Endothelial cell of umbilical vein (primary cell): ENCODE data around the gene CD53. TPM values are rescaled to one million over a fixed set of nuclear protein-coding genes. Genes with fewer than 3 reads are reported as not detected.

Experiments
- BruUV-seq: library from RNA; stranded (reverse); fragments of 400-500 nt; replicated peaks from 2 replicates; lab custom pipeline; 2021; lab: Mats Ljungman, UMichigan
- CTCF ChIA-PET: fragments of 300-600, 350-600 bp; sonication (Branson Sonifier 250); formaldehyde crosslinking; loops from one replicate; lab custom pipeline; 2021; ENCODE audit warnings: antibody characterized with exemption, inconsistent platforms; lab: Charles Lee
- POLR2A ChIA-PET: fragments of 300-600, 350-600 bp; sonication (Branson Sonifier 250); formaldehyde crosslinking; loops from one replicate; lab custom pipeline; 2021; ENCODE audit warnings: antibody characterized with exemption, inconsistent platforms; lab: Charles Lee
- DNase-seq: peaks from one replicate; pipeline ENCODE4 v3.0.0-alpha.2; 2011; ENCODE audit warnings: low read depth, low spot score
- FAIRE-seq: peaks from 2 replicates; lab custom pipeline; 2011; peaks lifted over from hg19 to GRCh38; lab: Jason Lieb, UNC
- H2AFZ ChIP-seq: 2 replicates; pipeline ENCODE4 v1.6.0; 2012; ENCODE audit warnings: low read depth, low read length, control low read depth, inconsistent platforms
- H3K27ac ChIP-seq: 2 replicates; pipeline ENCODE4 v1.5.1; 2011; ENCODE audit warnings: low read depth, mild to moderate bottlenecking, control low read depth, low read length, moderate library complexity; ENCODE audit not compliant: insufficient read depth
- H3K27me3 ChIP-seq, 2 experiments: 2 replicates each; pipeline versions ENCODE4 v1.6.0 to v1.6.1; 2011; ENCODE audit warnings: low read length in 2 of 2, mixed read lengths in 1 of 2; ENCODE audit not compliant: control insufficient read depth in 2 of 2, insufficient read depth in 2 of 2
- H3K36me3 ChIP-seq, 2 experiments: 2 replicates in 1 of 2; 3 replicates in 1 of 2; pipeline ENCODE4 v1.5.1; 2011; ENCODE audit warnings: low read length in 2 of 2, mild to moderate bottlenecking in 1 of 2, moderate library complexity in 1 of 2; ENCODE audit not compliant: control insufficient read depth in 2 of 2, insufficient read depth in 2 of 2; ENCODE audit errors: extremely low read depth in 1 of 2
- H3K4me1 ChIP-seq: 3 replicates; pipeline ENCODE4 v1.5.1; 2011; ENCODE audit warnings: mild to moderate bottlenecking, low read length; ENCODE audit not compliant: control insufficient read depth, insufficient read depth; ENCODE audit errors: extremely low read depth
- H3K4me2 ChIP-seq: 2 replicates; pipeline ENCODE4 v1.6.1; 2011; ENCODE audit warnings: low read length, control low read depth, mixed read lengths; ENCODE audit not compliant: insufficient read depth
- H3K4me3 ChIP-seq, 3 experiments: fragments of 200-600 bp in 1 of 3; sonication (generic), shearing (Covaris generic) in 1 of 3; replicated peaks in 1 of 3; 2 replicates each; pipeline ENCODE4 v1.5.1; 2011 to 2016; ENCODE audit warnings: control low read depth in 3 of 3, low read length in 3 of 3, mild to moderate bottlenecking in 2 of 3, inconsistent platforms in 1 of 3, low read depth in 1 of 3, moderate library complexity in 1 of 3; ENCODE audit not compliant: insufficient read depth in 1 of 3
- H3K79me2 ChIP-seq: 2 replicates; pipeline ENCODE4 v1.6.0; 2012; ENCODE audit warnings: low read length, inconsistent platforms; ENCODE audit not compliant: control insufficient read depth, insufficient read depth
- H3K9ac ChIP-seq: replicated peaks from 2 replicates; pipeline ENCODE3; 2011; ENCODE audit warnings: low read length, control low read depth; ENCODE audit not compliant: insufficient read depth; ENCODE audit errors: extremely low read depth
- H3K9me1 ChIP-seq: replicated peaks from 3 replicates; pipeline ENCODE4 v1.6.0; 2011; ENCODE audit warnings: mild to moderate bottlenecking, low read length; ENCODE audit not compliant: control insufficient read depth, insufficient read depth; ENCODE audit errors: extremely low read depth
- H3K9me3 ChIP-seq: replicated peaks from 2 replicates; pipeline ENCODE4 v1.5.1; 2012; ENCODE audit warnings: low read length, inconsistent platforms; ENCODE audit not compliant: control insufficient read depth, insufficient read depth
- H4K20me1 ChIP-seq: replicated peaks from 2 replicates; pipeline ENCODE3; 2011; ENCODE audit warnings: mild to moderate bottlenecking, low read length; ENCODE audit not compliant: control insufficient read depth, insufficient read depth; ENCODE audit errors: extremely low read depth
- CTCF ChIP-seq, 2 donors: IDR thresholded peaks; 1 replicate in 1 of 2; 2 replicates in 1 of 2; pipeline ENCODE4 v1.5.1; 2011; ENCODE audit warnings: low read length in 2 of 2, mild to moderate bottlenecking in 2 of 2, moderate library complexity in 2 of 2, control low read depth in 1 of 2, inconsistent platforms in 1 of 2, low read depth in 1 of 2; ENCODE audit not compliant: insufficient read depth in 1 of 2; ENCODE audit errors: extremely low read depth in 1 of 2
- EZH2 ChIP-seq: IDR thresholded peaks from 2 replicates; pipeline ENCODE4 v1.6.1; 2012; ENCODE audit warnings: borderline replicate concordance, low read depth, mild to moderate bottlenecking, moderate library complexity, low read length, inconsistent platforms; ENCODE audit not compliant: severe bottlenecking
- FOS ChIP-seq: IDR thresholded peaks from 2 replicates; pipeline ENCODE4 v1.6.1; 2011; ENCODE audit warnings: mild to moderate bottlenecking, low read length, moderate library complexity, borderline replicate concordance; ENCODE audit not compliant: insufficient read depth
- GATA2 ChIP-seq: IDR thresholded peaks from 2 replicates; pipeline ENCODE4 v1.7.0; 2011; ENCODE audit warnings: low read depth, mild to moderate bottlenecking, moderate library complexity, mixed read lengths, low read length; ENCODE audit not compliant: insufficient read length, insufficient read depth
- JUN ChIP-seq: IDR thresholded peaks from 2 replicates; pipeline ENCODE4 v1.6.1; 2011; ENCODE audit warnings: borderline replicate concordance, low read depth; ENCODE audit not compliant: insufficient read length, insufficient read depth
- MAX ChIP-seq: IDR thresholded peaks from 2 replicates; pipeline ENCODE4 v1.6.1; 2011; ENCODE audit not compliant: insufficient read depth, insufficient read length
- MYC ChIP-seq: IDR thresholded peaks from one replicate; pipeline ENCODE4 v1.6.1; 2011; ENCODE audit warnings: mild to moderate bottlenecking, low read depth, low read length
- POLR2A ChIP-seq: IDR thresholded peaks from 2 replicates; pipeline ENCODE4 v1.6.1; 2012; ENCODE audit warnings: low read depth, mild to moderate bottlenecking, control low read depth, low read length
- POLR2AphosphoS5 ChIP-seq: IDR thresholded peaks from 2 replicates; pipeline ENCODE4 v1.6.1; 2012; ENCODE audit warnings: low read depth, mild to moderate bottlenecking, control low read depth, low read length, moderate library complexity; ENCODE audit not compliant: insufficient read depth
- dilution Hi-C: fragments of 300-500 bp; cut with MboI; formaldehyde crosslinking; loops from one replicate; pipeline ENCODE4 v1.15.0; 2019; ENCODE audit warnings: low sequenced_read_pairs; ENCODE audit not compliant: extremely low pct_ligation_motif_present
- intact Hi-C: fragments of 100-400 bp; cut with micrococcal nuclease; formaldehyde crosslinking; loops from one replicate; pipeline ENCODE4 v1.10.0; 2022
- polyA plus RNA-seq, 4 experiments: library from polyadenylated mRNA; depleted of rRNA in 3 of 4; stranded (reverse) in 3 of 4; unstranded in 1 of 4; fragments of >200 nt; gene quantifications; 2 replicates each; pipeline versions ENCODE4 v1.2.1 to v1.2.3, GENCODE V29; 2011 to 2012; ENCODE audit warnings: missing spikeins in 1 of 4
- total RNA-seq: library from RNA; stranded (reverse); gene quantifications from 2 replicates; pipeline ENCODE4 v1.2.3, GENCODE V29; 2021

The CD53 gene
- total and polyA plus RNA-seq, 2 donors (not counting 3 experiments of a cell fraction or from before 2014, with no cell fraction given), result 0.35 TPM; not detected in 1

- ChIA-PET POLR2A (no interaction called here), CTCF (no interaction called here)
- Histone ChIP-seq H3K4me2 (no peak overlapping the region), H3K27me3 (no peaks in the 10 kb centered on the region), H4K20me1 (no peaks in the 10 kb centered on the region), H3K9me1 (no peaks in the 10 kb centered on the region), H3K4me1 (no peaks in the 10 kb centered on the region), H3K27ac (no peak overlapping the region), H3K36me3 (no peaks in the 10 kb centered on the region), H3K4me3 (no peak overlapping the region), H3K9ac (no peak overlapping the region), H3K79me2 (no peaks in the 10 kb centered on the region), H3K9me3 (no peaks in the 10 kb centered on the region), H2AFZ (no peak overlapping the region)
- dilution Hi-C loops, result no loop called here
- FAIRE-seq (no peak), DNase-seq (no peak)
- TF ChIP-seq CTCF (IDR thresholded peaks at IDR 0.05; ENCODE audit: extremely low read depth in 1 of 2, insufficient read depth in 1 of 2, low read depth in 1 of 2, low read length in 2 of 2) (no peak), MAX (no peak), POLR2AphosphoS5 (no peak), EZH2 (no peak), POLR2A (no peak), GATA2 (no peak), FOS (no peak), MYC (no peak), JUN (no peak)
- BruUV-seq, result no TSS peak
- intact Hi-C loops, result no loop called here
These were observed 5.6 kb downstream of the CD53 start for GRCh38 chr1:110878591-110878990.
